ENCODE measurements around the gene CMPK2.

- TF ChIP-seq CTCF (IDR thresholded peaks at IDR 0.05) (no peak), SIN3A (IDR thresholded peaks at IDR 0.05; ENCODE audit: borderline replicate concordance, insufficient read depth, low read depth, low read length) (no peak), POLR2AphosphoS5 (IDR thresholded peaks at IDR 0.05; ENCODE audit: low read depth, low read length) (no peak), REST (IDR thresholded peaks at IDR 0.05; ENCODE audit: insufficient read depth in 1 of 2, low read depth in 2 of 2, low read length in 1 of 2) (no peak), TCF7L2 (IDR thresholded peaks at IDR 0.05; ENCODE audit: low read depth, low read length) (no peak)
Measured at GRCh38 chr2:6812857-6813530, 52.7 kb downstream of the CMPK2 start.

All from Panc1 (cell line).